Bronchial epithelial cell (primary cell): ENCODE measurements around the gene ZNF319. TPM values are rescaled to one million over a fixed set of nuclear protein-coding genes. Genes with fewer than 3 reads are reported as not detected.

Experiments used
- DNase-seq: peaks from one replicate; pipeline ENCODE4 v3.0.0-alpha.2; 2010; ENCODE audit warnings: low read depth
- FAIRE-seq: peaks from 2 replicates; lab custom pipeline; 2011; peaks lifted over from hg19 to GRCh38; lab: Jason Lieb, UNC
- H3K27me3 ChIP-seq: 2 replicates; pipeline ENCODE4 v1.5.1; 2011; ENCODE audit warnings: low read length; ENCODE audit not compliant: control insufficient read depth, insufficient read depth
- H3K36me3 ChIP-seq: 2 replicates; pipeline ENCODE4 v1.5.1; 2011; ENCODE audit warnings: low read length; ENCODE audit not compliant: control insufficient read depth, insufficient read depth
- H3K4me3 ChIP-seq: 2 replicates; pipeline ENCODE4 v1.5.1; 2011; ENCODE audit warnings: mild to moderate bottlenecking, low read depth, low read length, control low read depth
- CTCF ChIP-seq: IDR thresholded peaks from 2 replicates; pipeline ENCODE4 v1.5.1; 2011; ENCODE audit warnings: mild to moderate bottlenecking, moderate library complexity, low read length, control low read depth, inconsistent platforms; ENCODE audit not compliant: insufficient read depth, severe bottlenecking
- total RNA-seq: library from RNA; depleted of rRNA; stranded (reverse); fragments of >200 nt; gene quantifications from 2 replicates; pipeline ENCODE4 v1.2.1, GENCODE V29; 2014

Gene ZNF319
- total RNA-seq, 1 donor from 2014 or later: 2.4 TPM

GRCh38 chr16:57976331-57976796 is 24.1 kb downstream of the ZNF319 start:
- Histone ChIP-seq H3K4me3 (no peak overlapping the region), H3K27me3 (no peaks in the 10 kb centered on the region), H3K36me3 (no peaks in the 10 kb centered on the region)
- DNase-seq: peak; percentile 50
- no peak for FAIRE-seq
- no peak for TF ChIP-seq CTCF

GRCh38 chr16:57972306-57972705 is 28.2 kb downstream of the ZNF319 start:
- TF ChIP-seq CTCF: no peak

GRCh38 chr16:57971848-57972247 is 28.6 kb downstream of the ZNF319 start:
- no peaks in the 10 kb centered on the region for H3K36me3 ChIP-seq
- no peaks in the 10 kb centered on the region for H3K27me3 ChIP-seq
- no peak for TF ChIP-seq CTCF
- no peak for DNase-seq
- FAIRE-seq: no peak
- no peak overlapping the region for H3K4me3 ChIP-seq

More at GRCh38 chr16:57972306-57972705, 28.2 kb downstream of the ZNF319 start:
- DNase-seq: no peak
- no peaks in the 10 kb centered on the region for H3K36me3 ChIP-seq
- peak; percentile 40 for FAIRE-seq
- no peaks in the 10 kb centered on the region for H3K27me3 ChIP-seq
- H3K4me3 ChIP-seq: no peak overlapping the region

- Histone ChIP-seq H3K36me3 (no peaks in the 10 kb centered on the region), H3K27me3 (no peaks in the 10 kb centered on the region), H3K4me3 (no peak within 1 kb of the TSS)
- no peak for TF ChIP-seq CTCF
- FAIRE-seq (no peak), DNase-seq (no peak)
Measured at GRCh38 chr16:57970970-57971369, 29.5 kb downstream of the ZNF319 start, which contains the start of gene CNGB1. CNGB1 (minus strand) TSS chr16:57971128; CDS start chr16:57967286, 3,842 bp downstream.

- FAIRE-seq: peak; percentile 70
- no peaks in the 10 kb centered on the region for H3K36me3 ChIP-seq
- no peak for TF ChIP-seq CTCF
- H3K4me3 ChIP-seq: no peak overlapping the region
- DNase-seq: no peak
- no peaks in the 10 kb centered on the region for H3K27me3 ChIP-seq
Measured at GRCh38 chr16:57970319-57970718, 30.2 kb downstream of the ZNF319 start.
